Measurements from ENCODE around the gene NCKAP5. TPM values are rescaled to one million over a fixed set of nuclear protein-coding genes. Genes with fewer than 3 reads are reported as not detected.

NCKAP5 gene
- total RNA-seq, 3 donors from 2014 or later: 1.9 to 6.3 (median 2.3) TPM

DNA sequence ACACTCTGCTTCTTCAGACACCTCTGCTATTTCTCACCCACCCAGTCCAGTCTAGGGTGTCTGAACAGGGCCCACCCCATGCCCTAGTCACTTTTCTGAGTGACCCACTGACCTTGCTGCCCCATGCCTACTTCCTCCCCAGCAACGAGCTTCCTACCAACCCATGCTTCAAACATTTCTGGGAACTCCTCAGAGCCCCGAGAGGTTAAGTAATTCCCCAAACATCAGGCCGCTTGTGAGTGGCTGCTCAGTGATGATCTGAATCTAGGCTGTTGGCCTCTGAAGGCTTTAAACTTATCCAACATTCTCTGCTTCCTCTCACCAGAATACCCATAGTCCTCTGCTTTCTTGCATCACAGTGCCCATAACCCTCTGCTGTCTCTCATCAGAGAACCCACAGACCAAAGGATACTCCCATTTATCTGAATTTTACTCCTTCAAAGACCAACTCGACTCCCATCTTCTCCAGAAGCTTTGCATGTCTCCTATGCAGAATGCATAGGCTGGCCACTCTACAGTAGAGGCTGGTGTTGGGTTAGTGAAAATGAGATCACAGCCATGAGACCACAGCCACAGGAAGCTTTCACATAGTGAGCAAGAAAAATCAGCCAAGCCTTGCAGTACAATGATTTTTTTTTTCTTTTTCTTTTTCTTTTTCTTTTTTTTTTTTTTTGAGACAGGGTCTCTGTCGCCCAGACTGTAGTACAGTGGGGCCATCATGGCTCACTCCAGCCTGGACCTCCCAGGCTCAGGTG, 588.7 kb downstream of the NCKAP5 start:
- no peak for DNase-seq
- intact Hi-C loops (cut with DNase I, micrococcal nuclease): no loop called here
- no peaks in the 10 kb centered on the region for H3K9me3 ChIP-seq
- H3K36me3 ChIP-seq (ENCODE audit: low read depth): no peaks in the 10 kb centered on the region
- H3K4me1 ChIP-seq (ENCODE audit: low read depth): no peaks in the 10 kb centered on the region
- no peak for ATAC-seq
- H3K4me3 ChIP-seq: no peak overlapping the region
- TF ChIP-seq, protein P1, sequence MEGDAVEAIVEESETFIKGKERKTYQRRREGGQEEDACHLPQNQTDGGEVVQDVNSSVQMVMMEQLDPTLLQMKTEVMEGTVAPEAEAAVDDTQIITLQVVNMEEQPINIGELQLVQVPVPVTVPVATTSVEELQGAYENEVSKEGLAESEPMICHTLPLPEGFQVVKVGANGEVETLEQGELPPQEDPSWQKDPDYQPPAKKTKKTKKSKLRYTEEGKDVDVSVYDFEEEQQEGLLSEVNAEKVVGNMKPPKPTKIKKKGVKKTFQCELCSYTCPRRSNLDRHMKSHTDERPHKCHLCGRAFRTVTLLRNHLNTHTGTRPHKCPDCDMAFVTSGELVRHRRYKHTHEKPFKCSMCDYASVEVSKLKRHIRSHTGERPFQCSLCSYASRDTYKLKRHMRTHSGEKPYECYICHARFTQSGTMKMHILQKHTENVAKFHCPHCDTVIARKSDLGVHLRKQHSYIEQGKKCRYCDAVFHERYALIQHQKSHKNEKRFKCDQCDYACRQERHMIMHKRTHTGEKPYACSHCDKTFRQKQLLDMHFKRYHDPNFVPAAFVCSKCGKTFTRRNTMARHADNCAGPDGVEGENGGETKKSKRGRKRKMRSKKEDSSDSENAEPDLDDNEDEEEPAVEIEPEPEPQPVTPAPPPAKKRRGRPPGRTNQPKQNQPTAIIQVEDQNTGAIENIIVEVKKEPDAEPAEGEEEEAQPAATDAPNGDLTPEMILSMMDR (IDR thresholded peaks at IDR 0.05): no peak

DNA sequence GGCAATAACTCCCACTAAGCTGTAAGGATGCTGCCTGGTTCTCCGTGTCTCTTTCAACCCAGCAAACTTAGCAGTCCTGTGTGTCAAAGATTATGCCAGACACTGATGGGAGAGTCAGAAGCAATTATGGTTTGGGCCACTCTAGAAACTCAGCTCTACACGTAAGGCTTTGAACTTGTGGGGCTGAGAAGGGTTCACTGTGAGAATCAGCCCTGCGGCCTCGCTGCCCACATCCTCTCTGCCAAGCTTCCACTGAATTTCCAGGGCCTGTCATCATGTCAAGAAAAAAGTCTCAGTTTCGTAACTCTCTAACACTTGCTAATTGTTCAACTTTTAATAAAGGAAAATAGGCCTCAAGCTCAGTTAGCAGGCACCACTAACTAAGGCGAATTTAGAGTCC, 589.4 kb downstream of the NCKAP5 start:
- Histone ChIP-seq H3K36me3 (ENCODE audit: low read depth) (no peaks in the 10 kb centered on the region), H3K4me3 (no peak overlapping the region), H3K4me1 (ENCODE audit: low read depth) (no peaks in the 10 kb centered on the region), H3K9me3 (no peaks in the 10 kb centered on the region)
- DNase-seq: no peak
- intact Hi-C loops (cut with DNase I, micrococcal nuclease): no loop called here
- no peak for ATAC-seq
- TF ChIP-seq, protein P1 (IDR thresholded peaks at IDR 0.05): no peak

DNA sequence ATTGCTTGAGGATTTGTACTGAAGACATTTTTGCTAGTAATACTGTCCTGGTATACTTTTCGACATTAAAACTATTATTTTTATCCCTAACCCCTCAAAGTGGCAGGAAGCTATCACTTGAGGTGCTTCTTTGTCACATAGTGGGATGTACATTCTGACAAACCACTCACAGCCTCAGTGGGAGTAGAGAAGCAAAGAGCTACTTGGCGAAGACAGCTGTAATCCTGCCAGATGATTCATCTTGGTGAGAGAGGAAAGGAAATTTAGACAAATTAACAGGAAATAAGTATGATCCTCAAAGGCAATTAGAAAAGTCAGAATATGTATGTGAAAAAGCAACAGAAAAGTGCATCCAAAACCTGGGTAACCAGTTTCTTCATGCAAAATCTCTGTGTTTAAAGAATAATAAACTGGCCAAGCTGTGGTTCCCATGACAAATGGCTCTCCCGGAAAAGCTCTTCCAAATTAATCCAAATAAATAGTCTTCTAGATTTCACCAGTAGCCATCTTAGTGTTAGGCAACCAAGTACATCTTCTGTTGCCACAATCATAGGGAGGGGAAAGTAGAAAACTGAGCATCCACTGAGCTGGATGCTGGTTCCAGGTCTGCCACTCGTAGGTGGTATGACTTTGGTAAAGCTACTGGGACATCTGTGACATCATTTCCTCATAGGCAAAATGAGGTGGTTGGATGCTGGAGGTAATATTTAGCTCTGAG, 590.3 kb downstream of the NCKAP5 start:
- ATAC-seq (no peak), DNase-seq (peak in 1 of 3 donors; percentile 8)
- Histone ChIP-seq H3K4me3 (no peak overlapping the region), H3K4me1 (ENCODE audit: low read depth) (no peaks in the 10 kb centered on the region), H3K36me3 (ENCODE audit: low read depth) (no peaks in the 10 kb centered on the region), H3K9me3 (no peaks in the 10 kb centered on the region)
- intact Hi-C loops (cut with DNase I, micrococcal nuclease): no loop called here
- TF ChIP-seq, protein P1 (IDR thresholded peaks at IDR 0.05): no peak

DNA sequence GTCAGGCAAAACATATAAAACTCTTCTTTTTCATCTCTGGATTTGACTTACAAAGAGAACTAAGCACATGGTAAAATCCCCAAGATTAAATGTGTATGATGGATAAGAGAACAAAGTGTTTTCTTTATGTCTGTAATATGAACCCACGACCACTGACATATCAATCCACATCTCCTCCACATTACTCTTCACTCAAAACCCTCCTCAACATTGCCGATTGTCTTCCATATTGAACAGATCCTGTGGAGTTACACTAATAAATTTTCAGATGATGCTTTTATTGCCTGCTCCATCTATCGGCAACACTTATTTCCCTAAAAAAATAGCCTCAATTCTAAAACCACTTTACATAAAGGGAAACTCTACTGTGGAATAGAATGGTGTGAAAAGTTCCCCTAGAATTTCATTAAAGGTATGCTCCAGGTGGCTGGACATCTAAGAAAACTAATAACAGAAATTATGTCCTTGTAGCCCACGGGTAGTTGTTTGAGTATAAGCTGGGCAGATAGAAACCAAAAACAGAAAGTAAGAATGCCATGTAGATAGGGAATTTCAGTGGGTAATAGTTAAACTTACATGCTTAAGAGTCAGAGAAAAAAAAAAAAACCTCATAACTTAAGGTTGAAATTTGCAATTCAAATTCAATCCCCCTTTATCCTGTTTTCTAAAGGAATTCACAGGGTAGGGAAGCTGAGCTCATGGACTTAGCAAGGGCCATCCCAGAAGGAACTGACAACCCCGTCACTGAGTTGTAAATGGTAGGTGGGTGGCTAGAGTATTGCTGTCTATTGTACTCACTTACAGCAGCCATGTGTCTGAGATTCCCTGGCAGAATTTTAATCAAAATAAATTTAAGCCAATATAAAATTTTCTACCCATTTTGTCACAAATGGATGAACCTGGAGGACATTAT, 592.8 kb downstream of the NCKAP5 start:
- ATAC-seq (no peak), DNase-seq (no peak)
- Histone ChIP-seq H3K4me1 (ENCODE audit: low read depth) (no peaks in the 10 kb centered on the region), H3K36me3 (ENCODE audit: low read depth) (no peaks in the 10 kb centered on the region), H3K4me3 (no peak overlapping the region), H3K9me3 (no peaks in the 10 kb centered on the region)
- TF ChIP-seq, protein P1 (IDR thresholded peaks at IDR 0.05): no peak
- intact Hi-C loops (cut with DNase I, micrococcal nuclease): no loop called here

DNA sequence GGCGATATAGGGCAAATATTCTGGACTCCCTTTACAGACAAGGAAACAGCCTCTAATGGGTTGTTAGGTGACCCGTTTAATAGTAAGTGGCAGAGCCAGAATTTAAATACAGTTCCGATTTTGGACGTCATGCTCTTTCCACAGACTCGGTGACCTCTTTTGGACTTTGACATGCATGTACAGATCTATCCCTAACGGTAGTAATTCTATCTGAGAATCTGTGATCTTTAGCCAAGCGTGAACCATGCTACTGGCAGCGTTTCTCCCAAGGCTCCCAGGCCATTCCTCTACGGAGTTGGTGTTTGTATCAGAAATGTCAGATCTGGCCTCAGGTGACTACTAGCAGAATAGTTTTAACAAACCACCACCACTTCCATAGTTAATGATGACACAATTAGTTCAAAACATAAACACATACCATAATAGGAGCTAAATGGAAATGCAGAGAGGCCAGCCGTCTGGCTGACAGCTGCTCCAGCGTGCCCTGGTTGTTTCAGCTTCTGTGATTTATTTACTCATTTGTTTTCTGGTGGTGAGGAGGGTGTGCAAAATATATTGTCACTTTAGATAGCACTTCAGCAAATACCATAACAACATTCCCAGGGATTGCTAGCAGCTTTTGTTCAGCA, 593.7 kb downstream of the NCKAP5 start:
- no peak for DNase-seq
- ATAC-seq: no peak
- H3K4me3 ChIP-seq: no peak overlapping the region
- TF ChIP-seq, protein P1 (IDR thresholded peaks at IDR 0.05): no peak
- H3K36me3 ChIP-seq (ENCODE audit: low read depth): no peaks in the 10 kb centered on the region
- no peaks in the 10 kb centered on the region for H3K9me3 ChIP-seq
- intact Hi-C loops (cut with DNase I, micrococcal nuclease): no loop called here
- no peaks in the 10 kb centered on the region for H3K4me1 ChIP-seq (ENCODE audit: low read depth)
